A549 (cell line): ENCODE measurements around the gene FERMT3. TPM values are rescaled to one million over a fixed set of nuclear protein-coding genes. Genes with fewer than 3 reads are reported as not detected.

Experiments
- ATAC-seq, 2 experiments: fragments of 200-7000 bp in 1 of 2; fragments of >200 bp in 1 of 2; cut with Nextera tagmentation in 1 of 2; cut with Tn5 transposase in 1 of 2; 3 replicates each; pipeline versions ENCODE4 v1.8.0 to v1.9.1; 2018 to 2020; ENCODE audit warnings: mild to moderate bottlenecking in 1 of 2, moderate library complexity in 1 of 2
- CTCF ChIA-PET: fragments of 300-600 bp; sonication (Branson Sonifier 250); formaldehyde crosslinking; extraction: SDS; loops from one replicate; lab custom pipeline; 2021; ENCODE audit warnings: antibody characterized with exemption, inconsistent platforms; lab: Yijun Ruan, JAX
- POLR2A ChIA-PET: fragments of 350-600 bp; formaldehyde crosslinking; extraction: SDS; loops from one replicate; lab custom pipeline; 2021; ENCODE audit warnings: antibody characterized with exemption, inconsistent platforms; lab: Yijun Ruan, JAX
- DNase-seq, 2 experiments: peaks; one replicate each; pipeline versions ENCODE4 v3.0.0 to v3.0.0-alpha.2; 2011 to 2016; ENCODE audit warnings: low read depth in 1 of 2, low spot score in 1 of 2
- FAIRE-seq: peaks from 2 replicates; lab custom pipeline; 2011; peaks lifted over from hg19 to GRCh38; lab: Jason Lieb, UNC
- H3K27ac ChIP-seq, 2 experiments: fragments of >200 bp; sonication (Bioruptor Twin); formaldehyde crosslinking; 3 replicates each; pipeline ENCODE4 v1.5.1; 2016 to 2017
- H3K4me1 ChIP-seq: fragments of >200 bp; sonication (Bioruptor Twin); formaldehyde crosslinking; 3 replicates; pipeline ENCODE4 v1.6.1; 2016
- H3K4me2 ChIP-seq: fragments of >200 bp; sonication (Bioruptor Twin); formaldehyde crosslinking; 3 replicates; pipeline ENCODE4 v1.6.1; 2016
- H3K4me3 ChIP-seq: fragments of >200 bp; sonication (Bioruptor Twin); formaldehyde crosslinking; 3 replicates; pipeline ENCODE4 v1.5.1; 2016
- H3K9me3 ChIP-seq: fragments of >200 bp; sonication (Bioruptor Twin); formaldehyde crosslinking; 3 replicates; pipeline ENCODE4 v1.6.1; 2016
- CBX8 ChIP-seq: fragments of 200-600 bp; sonication (generic); IDR thresholded peaks from 2 replicates; pipeline ENCODE4 v1.6.1; 2016
- CEBPB ChIP-seq, 2 experiments: fragments of >200 bp in 1 of 2; sonication (Bioruptor Twin) in 1 of 2; formaldehyde crosslinking in 1 of 2; IDR thresholded peaks; 2 replicates each; pipeline ENCODE4 v1.6.1; 2012 to 2016
- CHD2 ChIP-seq: fragments of 150-350 bp; IDR thresholded peaks from 2 replicates; pipeline ENCODE4 v1.6.1; 2014; ENCODE audit warnings: low read length; ENCODE audit not compliant: partially characterized antibody
- EP300 ChIP-seq, 2 experiments: fragments of >200 bp; sonication (Bioruptor Twin); formaldehyde crosslinking; IDR thresholded peaks; 2 replicates in 1 of 2; 3 replicates in 1 of 2; pipeline ENCODE4 v1.6.1; 2016 to 2017
- ESRRA ChIP-seq: fragments of 150-350 bp; IDR thresholded peaks from 2 replicates; pipeline ENCODE4 v1.6.1; 2014; ENCODE audit warnings: mild to moderate bottlenecking, low read length, borderline replicate concordance
- FOSL2 ChIP-seq, 2 experiments: fragments of 450-650 bp in 1 of 2; fragments of >200 bp in 1 of 2; sonication (Bioruptor Twin) in 1 of 2; formaldehyde crosslinking; IDR thresholded peaks; 2 replicates each; pipeline versions ENCODE4 v1.5.0 to v1.6.1; 2016 to 2020; ENCODE audit warnings: mild to moderate bottlenecking in 1 of 2, moderate library complexity in 1 of 2
- FOXS1 ChIP-seq: fragments of 250-450 bp; sonication (Bioruptor Pico); IDR thresholded peaks from 2 replicates; pipeline ENCODE4 v1.5.0; 2020; ENCODE audit warnings: mild to moderate bottlenecking, moderate library complexity
- HOXA7 ChIP-seq: fragments of 250-450 bp; sonication (Bioruptor Pico); IDR thresholded peaks from 2 replicates; pipeline ENCODE4 v1.5.0; 2020; ENCODE audit warnings: mild to moderate bottlenecking, moderate library complexity
- JUN ChIP-seq, 2 experiments: fragments of >200 bp; sonication (Bioruptor Twin); formaldehyde crosslinking; IDR thresholded peaks; 2 replicates in 1 of 2; 3 replicates in 1 of 2; pipeline ENCODE4 v1.6.1; 2016 to 2017
- JUNB ChIP-seq: fragments of >200 bp; sonication (Bioruptor Twin); formaldehyde crosslinking; IDR thresholded peaks from 2 replicates; pipeline ENCODE4 v1.6.1; 2016
- KDM5A ChIP-seq: fragments of 200-600 bp; sonication (generic); IDR thresholded peaks from 2 replicates; pipeline ENCODE4 v1.6.1; 2016; ENCODE audit warnings: antibody characterized with exemption, mild to moderate bottlenecking
- MAZ ChIP-seq: fragments of 150-350 bp; IDR thresholded peaks from 2 replicates; pipeline ENCODE4 v1.6.1; 2014; ENCODE audit warnings: antibody characterized with exemption, low read depth, low read length, borderline replicate concordance
- MYC ChIP-seq: IDR thresholded peaks from 2 replicates; pipeline ENCODE4 v1.6.1; 2012; ENCODE audit warnings: mild to moderate bottlenecking, inconsistent platforms, low read length, improper control_type of control experiment, borderline replicate concordance
- NFE2L2 ChIP-seq: fragments of 150-350 bp; conservative IDR thresholded peaks from 2 replicates; pipeline ENCODE4 v1.6.1; 2014; ENCODE audit warnings: low read length
- PHF8 ChIP-seq: fragments of 200-600 bp; sonication (generic); IDR thresholded peaks from 2 replicates; pipeline ENCODE4 v1.6.1; 2016; ENCODE audit warnings: low read depth, mild to moderate bottlenecking, antibody characterized with exemption, moderate library complexity, borderline replicate concordance
- SMC3 ChIP-seq: fragments of >200 bp; sonication (Bioruptor Twin); formaldehyde crosslinking; IDR thresholded peaks from 3 replicates; pipeline ENCODE4 v1.6.1; 2018; ENCODE audit warnings: inconsistent platforms
- SREBF2 ChIP-seq: fragments of 450-650 bp; IDR thresholded peaks from 2 replicates; pipeline ENCODE4 v1.6.1; 2014; ENCODE audit warnings: mild to moderate bottlenecking, moderate library complexity
- TP53 ChIP-seq: fragments of 250-450 bp; sonication (Bioruptor Pico); IDR thresholded peaks from 2 replicates; pipeline ENCODE4 v1.5.0; 2021; ENCODE audit warnings: mild to moderate bottlenecking, moderate library complexity
- ZNF302 ChIP-seq: fragments of 250-450 bp; sonication (Bioruptor Pico); IDR thresholded peaks from 2 replicates; pipeline ENCODE4 v1.9.0; 2021; ENCODE audit warnings: inconsistent platforms, mild to moderate bottlenecking, moderate library complexity
- WGBS: methylation state at CpG from one replicate; pipeline ENCODE4 v1.1.6; 2017; ENCODE audit errors: missing lambda C conversion rate; 5-methylcytosine and 5-hydroxymethylcytosine counted together
- polyA plus RNA-seq, 4 experiments: library from polyadenylated mRNA; depleted of rRNA in 3 of 4; stranded (reverse); fragments of >200 nt; fragmentation: RNase III in 1 of 4; extraction: RNeasy Plus Mini Kit Qiagen cat#74134 plus additional on column Dnase treatment in 1 of 4; gene quantifications; 2 replicates in 3 of 4; 3 replicates in 1 of 4; pipeline ENCODE4 v1.2.3, GENCODE V29; 2011 to 2017
- TF ChIP-seq, protein P1 (sequence below): fragments of 150-350 bp; IDR thresholded peaks from 2 replicates; pipeline ENCODE4 v1.6.1; 2014; ENCODE audit warnings: low read depth, mild to moderate bottlenecking, low read length
- TF ChIP-seq, protein P2 (sequence below): IDR thresholded peaks from 2 replicates; pipeline ENCODE4 v1.6.1; 2012
- TF ChIP-seq, protein P3 (sequence below): fragments of 200-600 bp; sonication (generic); IDR thresholded peaks from 2 replicates; pipeline ENCODE4 v1.6.1; 2016; ENCODE audit warnings: antibody characterized with exemption, mild to moderate bottlenecking, moderate library complexity

Gene FERMT3
- polyA plus RNA-seq, 2 of the 4 experiments (the other 2 are of a cell fraction), result 0.56 to 2.1 TPM

DNA sequence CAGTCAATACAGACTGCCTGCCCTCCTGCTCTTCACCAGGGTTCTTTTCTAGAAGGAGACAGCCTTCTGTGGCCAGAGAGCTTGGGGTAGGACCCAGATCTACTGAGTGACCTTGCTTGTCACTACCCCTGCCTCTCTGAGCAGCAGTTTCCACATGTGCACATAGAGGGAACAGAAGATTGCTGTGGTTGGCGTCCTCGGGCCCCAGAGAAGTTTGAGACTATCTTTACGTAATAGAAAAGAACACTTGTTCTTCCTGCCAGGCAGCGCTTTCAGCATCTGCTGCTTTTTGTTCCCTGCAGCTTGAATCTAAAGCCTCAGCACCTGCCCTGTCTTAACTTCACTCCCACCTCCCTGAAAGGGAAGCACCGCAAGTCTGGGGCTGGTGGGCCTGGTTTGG lies 32.5 kb downstream of the FERMT3 start:
- Histone ChIP-seq H3K27ac (no peak overlapping the region), H3K9me3 (no peaks in the 10 kb centered on the region), H3K4me1 (peaks cover 37% of the 10 kb centered on the region), H3K4me2 (no peak overlapping the region), H3K4me3 (no peak overlapping the region)
- ATAC-seq (no peak), DNase-seq (no peak), FAIRE-seq (no peak)
- ChIA-PET CTCF (interaction anchor here (1.1 to 3.0 kb wide), 5 partner anchors 12 to 66 kb away, joined by 4 to 14 read pairs (median 6); partner anchors contain the start of genes NUDT22, PLCB3 and TRPT1), POLR2A (interaction anchor here (0.8 to 1.5 kb wide), 2 partner anchors 8 to 13 kb away, joined by 3 to 4 read pairs; partner anchors contain the start of genes NUDT22 and TRPT1)
- WGBS, result 88% methylated on average over 5 of the region's 5 CpGs
- TF ChIP-seq ESRRA (no peak), FOSL2 (IDR thresholded peaks at IDR 0.05) (no peak), FOSL2 (CRISPR knock-in tag; IDR thresholded peaks at IDR 0.05) (no peak), TP53 (no peak), JUNB (no peak), ZNF302 (CRISPR knock-in tag) (no peak), PHF8 (no peak), CBX8 (no peak), EP300 (IDR thresholded peaks at IDR 0.05) (no peak), SMC3 (no peak), JUN (IDR thresholded peaks at IDR 0.05) (no peak), HOXA7 (CRISPR knock-in tag) (no peak), KDM5A (no peak), CEBPB (IDR thresholded peaks at IDR 0.05) (no peak), MAZ (no peak), SREBF2 (no peak), MYC (no peak), FOXS1 (CRISPR knock-in tag) (no peak)
- TF ChIP-seq, protein P1, sequence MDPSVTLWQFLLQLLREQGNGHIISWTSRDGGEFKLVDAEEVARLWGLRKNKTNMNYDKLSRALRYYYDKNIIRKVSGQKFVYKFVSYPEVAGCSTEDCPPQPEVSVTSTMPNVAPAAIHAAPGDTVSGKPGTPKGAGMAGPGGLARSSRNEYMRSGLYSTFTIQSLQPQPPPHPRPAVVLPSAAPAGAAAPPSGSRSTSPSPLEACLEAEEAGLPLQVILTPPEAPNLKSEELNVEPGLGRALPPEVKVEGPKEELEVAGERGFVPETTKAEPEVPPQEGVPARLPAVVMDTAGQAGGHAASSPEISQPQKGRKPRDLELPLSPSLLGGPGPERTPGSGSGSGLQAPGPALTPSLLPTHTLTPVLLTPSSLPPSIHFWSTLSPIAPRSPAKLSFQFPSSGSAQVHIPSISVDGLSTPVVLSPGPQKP, result no peak
- TF ChIP-seq, protein P2, sequence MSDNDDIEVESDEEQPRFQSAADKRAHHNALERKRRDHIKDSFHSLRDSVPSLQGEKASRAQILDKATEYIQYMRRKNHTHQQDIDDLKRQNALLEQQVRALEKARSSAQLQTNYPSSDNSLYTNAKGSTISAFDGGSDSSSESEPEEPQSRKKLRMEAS, result no peak

DNA sequence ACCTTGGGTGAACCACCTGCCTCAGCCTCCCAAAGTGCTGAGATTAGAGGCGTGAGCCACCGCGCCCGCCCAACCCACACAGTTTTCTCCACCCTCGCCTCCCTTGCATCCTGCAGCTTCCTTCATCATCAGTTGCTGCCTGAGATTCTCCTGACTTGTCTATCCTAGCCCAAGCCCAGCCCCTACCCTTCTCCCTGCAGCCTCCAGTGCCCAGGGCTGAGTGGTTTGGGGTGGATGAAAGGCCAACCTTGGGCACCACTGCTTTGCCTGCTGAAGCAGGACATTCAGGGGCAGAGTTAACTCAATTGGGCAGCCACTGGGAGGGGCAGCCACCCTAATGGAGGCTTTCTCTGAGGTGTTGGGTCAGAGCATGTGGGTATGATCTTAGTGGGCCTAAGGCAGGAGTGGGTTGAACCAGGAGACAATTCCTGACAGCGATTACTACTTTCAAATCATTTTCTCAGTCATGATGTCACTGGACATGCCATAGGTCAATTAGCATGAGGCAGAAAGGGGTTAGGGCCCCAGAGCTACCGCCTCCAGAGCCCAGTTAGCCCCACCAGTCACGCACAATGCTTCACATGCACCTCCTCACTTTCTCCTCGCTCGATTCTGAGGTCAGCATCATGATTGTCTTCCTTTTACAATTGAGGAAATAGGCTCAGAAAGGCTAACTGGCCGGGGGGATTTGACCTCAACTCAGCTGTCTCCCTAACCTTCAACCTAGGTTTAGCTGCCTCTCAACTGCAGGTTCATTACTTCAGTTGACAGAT lies 33.3 kb downstream of the FERMT3 start:
- no peak for DNase-seq
- no peak for FAIRE-seq
- Histone ChIP-seq H3K27ac (peak overlapping the region; percentile 88), H3K4me1 (peaks cover 45% of the 10 kb centered on the region), H3K4me3 (peak overlapping the region; percentile 53), H3K9me3 (no peaks in the 10 kb centered on the region), H3K4me2 (peak overlapping the region; percentile 81)
- ChIA-PET POLR2A (interaction anchor here (0.6 kb wide), 1 partner anchor 12 kb away, joined by 3 read pairs; no protein-coding TSS in a partner anchor), CTCF (interaction anchor here (1.3 to 3.0 kb wide), 4 partner anchors 12 to 54 kb away, joined by 3 to 14 read pairs (median 8); partner anchors contain the start of genes NUDT22, PLCB3, STIP1 and TRPT1)
- no peak for ATAC-seq
- 86% methylated on average over 11 of the region's 11 CpGs for WGBS
- TF ChIP-seq JUNB, result no peak
- no peak for TF ChIP-seq TP53
- TF ChIP-seq, protein P3, sequence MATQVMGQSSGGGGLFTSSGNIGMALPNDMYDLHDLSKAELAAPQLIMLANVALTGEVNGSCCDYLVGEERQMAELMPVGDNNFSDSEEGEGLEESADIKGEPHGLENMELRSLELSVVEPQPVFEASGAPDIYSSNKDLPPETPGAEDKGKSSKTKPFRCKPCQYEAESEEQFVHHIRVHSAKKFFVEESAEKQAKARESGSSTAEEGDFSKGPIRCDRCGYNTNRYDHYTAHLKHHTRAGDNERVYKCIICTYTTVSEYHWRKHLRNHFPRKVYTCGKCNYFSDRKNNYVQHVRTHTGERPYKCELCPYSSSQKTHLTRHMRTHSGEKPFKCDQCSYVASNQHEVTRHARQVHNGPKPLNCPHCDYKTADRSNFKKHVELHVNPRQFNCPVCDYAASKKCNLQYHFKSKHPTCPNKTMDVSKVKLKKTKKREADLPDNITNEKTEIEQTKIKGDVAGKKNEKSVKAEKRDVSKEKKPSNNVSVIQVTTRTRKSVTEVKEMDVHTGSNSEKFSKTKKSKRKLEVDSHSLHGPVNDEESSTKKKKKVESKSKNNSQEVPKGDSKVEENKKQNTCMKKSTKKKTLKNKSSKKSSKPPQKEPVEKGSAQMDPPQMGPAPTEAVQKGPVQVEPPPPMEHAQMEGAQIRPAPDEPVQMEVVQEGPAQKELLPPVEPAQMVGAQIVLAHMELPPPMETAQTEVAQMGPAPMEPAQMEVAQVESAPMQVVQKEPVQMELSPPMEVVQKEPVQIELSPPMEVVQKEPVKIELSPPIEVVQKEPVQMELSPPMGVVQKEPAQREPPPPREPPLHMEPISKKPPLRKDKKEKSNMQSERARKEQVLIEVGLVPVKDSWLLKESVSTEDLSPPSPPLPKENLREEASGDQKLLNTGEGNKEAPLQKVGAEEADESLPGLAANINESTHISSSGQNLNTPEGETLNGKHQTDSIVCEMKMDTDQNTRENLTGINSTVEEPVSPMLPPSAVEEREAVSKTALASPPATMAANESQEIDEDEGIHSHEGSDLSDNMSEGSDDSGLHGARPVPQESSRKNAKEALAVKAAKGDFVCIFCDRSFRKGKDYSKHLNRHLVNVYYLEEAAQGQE, result no peak
- TF ChIP-seq CHD2, result no peak
- TF ChIP-seq NFE2L2, result no peak
